Endodermal cell (in vitro differentiated cells): ENCODE results near the gene SORCS2. TPM values are rescaled to one million over a fixed set of nuclear protein-coding genes. Genes with fewer than 3 reads are reported as not detected.

Experiments
- DNase-seq: peaks from one replicate; pipeline ENCODE4 v3.0.0-alpha.2; 2017
- H3K27ac ChIP-seq: 2 replicates; pipeline ENCODE4 v1.5.1; 2013; ENCODE audit warnings: mild to moderate bottlenecking, low read depth, low read length, moderate library complexity
- H3K27me3 ChIP-seq: 2 replicates; pipeline ENCODE4 v1.6.1; 2013; ENCODE audit warnings: mild to moderate bottlenecking, low read length, moderate library complexity; ENCODE audit not compliant: insufficient read depth, control insufficient read depth, poor library complexity, severe bottlenecking
- H3K36me3 ChIP-seq: 2 replicates; pipeline ENCODE4 v1.7.0; 2013; ENCODE audit warnings: mild to moderate bottlenecking, low read length, moderate library complexity; ENCODE audit not compliant: control insufficient read depth, insufficient read depth
- H3K4me1 ChIP-seq: one replicate; pipeline ENCODE4 v1.7.0; 2013; ENCODE audit warnings: low read length; ENCODE audit not compliant: control insufficient read depth, insufficient read depth
- H3K4me3 ChIP-seq: 2 replicates; pipeline ENCODE4 v1.5.1; 2013; ENCODE audit warnings: mild to moderate bottlenecking, low read length, moderate library complexity
- H3K9ac ChIP-seq: 2 replicates; pipeline ENCODE4 v1.6.1; 2013; ENCODE audit warnings: mild to moderate bottlenecking, low read length, moderate library complexity; ENCODE audit not compliant: poor library complexity, severe bottlenecking; ENCODE audit errors: extremely low read depth
- H3K9me3 ChIP-seq: 2 replicates; pipeline ENCODE4 v1.6.1; 2013; ENCODE audit warnings: mild to moderate bottlenecking, low read length, moderate library complexity; ENCODE audit not compliant: control insufficient read depth
- H3K27ac Mint-ChIP-seq: 2 replicates; pipeline ENCODE4 v1.8.0; 2020; ENCODE audit warnings: mixed read lengths
- H3K27me3 Mint-ChIP-seq: 2 replicates; pipeline ENCODE4 v1.8.0; 2021; ENCODE audit warnings: mild to moderate bottlenecking, mixed read lengths; ENCODE audit not compliant: insufficient read depth
- H3K36me3 Mint-ChIP-seq: 2 replicates; pipeline ENCODE4 v1.8.0; 2020; ENCODE audit warnings: low read depth, mixed read lengths
- H3K4me1 Mint-ChIP-seq: 2 replicates; pipeline ENCODE4 v1.8.0; 2020; ENCODE audit warnings: mixed read lengths
- H3K4me3 Mint-ChIP-seq: 2 replicates; pipeline ENCODE4 v1.8.0; 2020; ENCODE audit warnings: mild to moderate bottlenecking, moderate library complexity, mixed read lengths
- H3K9me3 Mint-ChIP-seq: 2 replicates; pipeline ENCODE4 v1.8.0; 2020; ENCODE audit warnings: mild to moderate bottlenecking, mixed read lengths
- CTCF ChIP-seq: fragments of 200-600 bp; sonication (generic); conservative IDR thresholded peaks from 2 replicates; pipeline ENCODE4 v1.5.0; 2021; ENCODE audit warnings: antibody characterized with exemption, mild to moderate bottlenecking
- WGBS, 2 experiments: methylation state at CpG; one replicate each; pipeline versions ENCODE4 v1.1.5 to v1.1.7; 2013; ENCODE audit warnings: missing lambda C conversion rate in 2 of 2, mixed read lengths in 1 of 2; ENCODE audit not compliant: insufficient coverage in 1 of 2, insufficient read length in 1 of 2; 5-methylcytosine and 5-hydroxymethylcytosine counted together
- total RNA-seq, 2 donors: library from RNA; stranded (reverse); fragmentation: NEBNext Ultra II Directional in 1 of 2; extraction: Animal tissue kit (Norgen Biotek cat#: 25700) in 1 of 2; gene quantifications; 2 replicates in 1 of 2; 3 replicates in 1 of 2; pipeline ENCODE4 v1.2.1, GENCODE V29; 2021

SORCS2 gene
- total RNA-seq, 2 donors from 2014 or later, result 1.4 to 1.9 TPM

GRCh38 chr4:7261087-7261486 is 68.7 kb downstream of the SORCS2 start:
- Histone ChIP-seq H3K9ac (no peak overlapping the region), H3K4me3 (no peak overlapping the region), H3K36me3 (no peaks in the 10 kb centered on the region), H3K4me1 (no peaks in the 10 kb centered on the region), H3K9me3 (no peaks in the 10 kb centered on the region), H3K27ac (peak overlapping the region; percentile 44), H3K27me3 (no peaks in the 10 kb centered on the region)
- Mint-ChIP-seq H3K4me1 (no peaks in the 10 kb centered on the region), H3K27ac (no peak overlapping the region), H3K9me3 (no peaks in the 10 kb centered on the region), H3K36me3 (no peaks in the 10 kb centered on the region), H3K27me3 (no peaks in the 10 kb centered on the region), H3K4me3 (no peak overlapping the region)
- TF ChIP-seq CTCF, result no peak
- WGBS, 2 experiments, result 87 to 91% methylated on average over 8 of the region's 8 CpGs
- no peak for DNase-seq

- Histone ChIP-seq H3K9me3 (no peaks in the 10 kb centered on the region), H3K27me3 (no peaks in the 10 kb centered on the region), H3K36me3 (no peaks in the 10 kb centered on the region), H3K27ac (peak overlapping the region; percentile 44), H3K4me1 (no peaks in the 10 kb centered on the region), H3K4me3 (no peak overlapping the region), H3K9ac (no peak overlapping the region)
- no peak for TF ChIP-seq CTCF
- WGBS, 2 experiments, result 90 to 93% methylated on average over 3 to 6 of the region's 6 CpGs
- no peak overlapping the region for H3K4me3 Mint-ChIP-seq
- no peaks in the 10 kb centered on the region for H3K9me3 Mint-ChIP-seq
- H3K27me3 Mint-ChIP-seq, result no peaks in the 10 kb centered on the region
- no peak overlapping the region for H3K27ac Mint-ChIP-seq
- no peaks in the 10 kb centered on the region for H3K36me3 Mint-ChIP-seq
- no peaks in the 10 kb centered on the region for H3K4me1 Mint-ChIP-seq
- no peak for DNase-seq
Observed at GRCh38 chr4:7261536-7261935, 69.2 kb downstream of the SORCS2 start.

GRCh38 chr4:7262134-7262533 is 69.8 kb downstream of the SORCS2 start:
- no peak overlapping the region for H3K9ac ChIP-seq
- H3K36me3 ChIP-seq, result no peaks in the 10 kb centered on the region
- WGBS, 2 experiments, result 92% methylated on average over 1 of the region's 1 CpG; no CpG with 5 or more reads in 1 of the 2 experiments
- H3K9me3 ChIP-seq, result no peaks in the 10 kb centered on the region
- H3K27me3 ChIP-seq, result no peaks in the 10 kb centered on the region
- no peak for TF ChIP-seq CTCF
- no peak overlapping the region for H3K27ac ChIP-seq
- H3K4me1 ChIP-seq, result no peaks in the 10 kb centered on the region
- DNase-seq, result no peak
- no peaks in the 10 kb centered on the region for H3K27me3 Mint-ChIP-seq
- no peak overlapping the region for H3K4me3 Mint-ChIP-seq
- no peaks in the 10 kb centered on the region for H3K9me3 Mint-ChIP-seq
- H3K27ac Mint-ChIP-seq, result no peak overlapping the region
- H3K4me1 Mint-ChIP-seq, result no peaks in the 10 kb centered on the region
- no peak overlapping the region for H3K4me3 ChIP-seq
- no peaks in the 10 kb centered on the region for H3K36me3 Mint-ChIP-seq
